Rectal smooth muscle tissue (tissue), 1 donor: ENCODE data around the gene LCTL.

Experiments
- H3K27ac ChIP-seq: one replicate; pipeline ENCODE4 v1.7.0; 2013; ENCODE audit warnings: low read depth, low read length, inconsistent platforms
- H3K27me3 ChIP-seq: one replicate; pipeline ENCODE4 v1.7.0; 2013; ENCODE audit warnings: low read length; ENCODE audit not compliant: control insufficient read depth, insufficient read depth
- H3K36me3 ChIP-seq: one replicate; pipeline ENCODE4 v1.7.0; 2013; ENCODE audit warnings: low read length; ENCODE audit not compliant: control insufficient read depth, insufficient read depth
- H3K4me1 ChIP-seq: one replicate; pipeline ENCODE4 v1.7.0; 2013; ENCODE audit warnings: low read length; ENCODE audit not compliant: control insufficient read depth, insufficient read depth
- H3K4me3 ChIP-seq: one replicate; pipeline ENCODE4 v1.7.0; 2013; ENCODE audit warnings: low read length
- H3K9ac ChIP-seq: one replicate; pipeline ENCODE4 v1.7.0; 2013; ENCODE audit warnings: low read length

LCTL gene

DNA sequence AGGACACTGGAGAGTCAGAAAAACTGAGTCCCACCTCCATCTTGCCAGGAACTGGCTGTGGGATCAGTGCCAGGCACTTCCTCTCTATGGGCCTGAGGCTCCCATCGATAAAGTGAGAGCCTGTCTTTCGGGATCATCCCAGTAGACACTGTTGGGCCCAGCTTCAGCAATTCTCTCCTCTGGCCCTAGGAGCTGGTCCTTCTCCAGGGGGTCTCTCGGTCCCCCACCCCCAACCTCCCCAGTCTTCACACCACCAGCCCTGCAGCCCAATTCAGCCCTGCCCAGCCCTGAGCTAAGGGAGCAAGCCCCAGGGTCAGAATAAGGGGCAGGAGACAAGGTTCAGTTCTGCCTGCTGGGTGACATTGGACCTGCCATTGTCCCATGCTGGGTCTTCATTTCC, 4.5 kb upstream of the LCTL start:
- no peak overlapping the region for H3K27ac ChIP-seq
- H3K4me3 ChIP-seq: no peak overlapping the region
- H3K9ac ChIP-seq: no peak overlapping the region
- H3K4me1 ChIP-seq: no peaks in the 10 kb centered on the region
- H3K27me3 ChIP-seq: no peaks in the 10 kb centered on the region
- no peaks in the 10 kb centered on the region for H3K36me3 ChIP-seq

DNA sequence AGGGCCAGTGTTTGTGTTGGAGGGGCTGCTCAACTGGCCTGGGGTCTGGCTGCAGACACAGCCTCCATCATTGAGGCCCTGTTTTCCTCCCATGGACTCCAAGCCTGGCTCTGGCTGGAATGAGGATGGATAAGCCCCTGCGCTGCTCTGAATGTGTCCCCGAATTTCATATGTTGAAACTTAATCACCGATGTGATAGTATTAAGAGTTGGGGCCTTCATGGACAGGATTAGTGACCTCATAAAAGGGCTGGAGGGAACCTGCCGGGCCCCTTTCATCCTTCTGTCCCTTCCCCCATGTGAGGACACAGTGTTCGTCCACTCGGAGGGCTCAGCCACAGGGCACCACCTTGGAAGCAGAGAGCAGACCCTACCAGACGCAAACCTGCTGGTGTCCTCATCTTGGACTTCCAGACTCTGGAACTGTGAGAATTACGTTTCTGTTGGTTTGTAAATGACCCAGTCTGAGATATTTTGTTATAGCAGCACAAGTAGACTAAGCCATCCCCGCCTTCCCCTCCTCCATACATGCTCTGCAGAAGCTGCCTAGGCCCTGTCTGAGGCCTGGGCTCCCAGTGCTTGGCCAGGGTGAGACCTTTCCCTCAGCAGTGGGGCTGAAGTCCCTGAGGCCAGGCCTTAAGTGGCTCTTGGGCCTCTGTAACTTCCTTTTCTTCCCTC, 3.8 kb upstream of the LCTL start:
- H3K4me3 ChIP-seq: no peak overlapping the region
- no peaks in the 10 kb centered on the region for H3K36me3 ChIP-seq

DNA sequence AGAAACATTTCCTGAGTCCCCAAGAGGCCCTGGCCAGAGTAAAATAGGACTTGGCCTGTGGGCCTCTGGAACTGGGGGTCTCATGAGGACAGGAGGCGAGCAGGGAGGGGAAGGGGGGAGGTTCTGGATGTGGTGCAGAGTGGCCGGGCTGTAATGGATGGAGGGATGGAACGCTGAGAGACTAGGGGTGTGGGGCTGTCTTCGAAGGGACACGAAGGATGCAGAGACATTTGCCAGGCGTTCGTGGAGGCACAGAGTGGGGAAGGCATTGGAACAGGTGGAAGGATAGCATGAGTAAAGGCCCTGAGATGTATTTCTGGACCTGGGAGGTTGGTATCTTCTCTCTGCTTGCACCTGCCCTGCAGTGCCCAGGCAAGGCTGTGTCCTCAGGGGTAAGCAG, 2.1 kb upstream of the LCTL start:
- no peak overlapping the region for H3K4me3 ChIP-seq
- H3K9ac ChIP-seq: no peak overlapping the region
- H3K27me3 ChIP-seq: no peaks in the 10 kb centered on the region
- no peaks in the 10 kb centered on the region for H3K36me3 ChIP-seq
- no peak overlapping the region for H3K27ac ChIP-seq
- H3K4me1 ChIP-seq: no peaks in the 10 kb centered on the region

More for the DNA sequence above, 3.8 kb upstream of the LCTL start:
- Histone ChIP-seq H3K27me3 (no peaks in the 10 kb centered on the region), H3K27ac (no peak overlapping the region), H3K4me1 (no peaks in the 10 kb centered on the region), H3K9ac (no peak overlapping the region)

DNA sequence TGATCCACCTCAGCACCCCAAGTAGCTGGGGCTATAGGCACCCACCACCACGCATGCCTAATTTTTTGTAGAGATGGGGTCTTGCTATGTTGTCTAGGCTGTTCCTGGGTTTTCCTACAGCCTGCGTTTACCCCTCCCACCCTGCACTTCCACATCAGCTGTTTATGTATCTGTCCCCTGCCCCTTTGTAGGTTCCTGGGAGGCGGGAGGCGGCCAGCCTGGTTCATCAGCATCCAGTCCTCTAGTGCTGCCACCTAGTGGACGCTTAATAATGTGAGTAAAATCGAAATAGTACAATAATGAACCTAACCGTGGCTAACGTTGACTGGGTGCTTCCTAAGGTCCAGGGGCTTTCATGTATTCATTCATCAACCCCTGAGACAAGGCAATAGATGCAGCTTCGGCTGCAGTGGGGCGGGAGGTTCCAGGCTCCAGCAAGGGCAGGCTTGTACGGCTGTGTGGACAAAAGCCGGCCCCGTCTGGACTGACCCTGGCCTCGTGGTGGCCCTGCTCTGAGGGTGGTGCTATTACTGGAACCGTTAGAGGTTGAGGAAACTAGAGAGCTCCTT, 1.2 kb upstream of the LCTL start:
- H3K27me3 ChIP-seq: no peaks in the 10 kb centered on the region
- no peak overlapping the region for H3K27ac ChIP-seq
- no peaks in the 10 kb centered on the region for H3K36me3 ChIP-seq
- H3K4me1 ChIP-seq: no peaks in the 10 kb centered on the region
- H3K4me3 ChIP-seq: no peak overlapping the region
- no peak overlapping the region for H3K9ac ChIP-seq

DNA sequence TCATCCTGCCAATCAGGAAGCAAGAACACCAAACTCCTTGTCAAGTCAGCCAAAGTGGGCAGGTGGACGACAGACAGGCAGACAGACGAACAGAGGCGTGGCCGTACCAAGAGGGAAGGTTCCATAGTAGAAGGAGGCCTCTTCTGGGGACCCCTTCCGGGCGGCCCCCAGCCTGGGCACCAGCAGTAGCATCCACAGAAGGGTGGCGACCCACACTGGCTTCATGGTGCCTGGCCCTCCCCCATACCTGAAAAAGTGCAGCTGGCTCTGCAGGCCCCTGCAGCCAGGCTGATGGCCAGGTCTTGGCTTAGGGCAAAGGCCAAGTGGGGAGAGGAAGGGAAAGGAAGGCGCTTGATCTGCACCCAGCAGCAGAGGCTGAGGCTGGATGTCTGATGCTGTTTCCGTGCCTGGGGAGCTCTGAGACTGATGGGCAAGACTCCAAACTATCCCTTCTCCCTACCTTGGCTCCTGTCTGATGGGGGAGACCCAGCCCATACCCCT, 607 bp downstream of the LCTL start:
- H3K4me3 ChIP-seq: no peak overlapping the region
- H3K27me3 ChIP-seq: no peaks in the 10 kb centered on the region
- no peaks in the 10 kb centered on the region for H3K4me1 ChIP-seq
- no peaks in the 10 kb centered on the region for H3K36me3 ChIP-seq
- H3K27ac ChIP-seq: no peak overlapping the region
- no peak overlapping the region for H3K9ac ChIP-seq

DNA sequence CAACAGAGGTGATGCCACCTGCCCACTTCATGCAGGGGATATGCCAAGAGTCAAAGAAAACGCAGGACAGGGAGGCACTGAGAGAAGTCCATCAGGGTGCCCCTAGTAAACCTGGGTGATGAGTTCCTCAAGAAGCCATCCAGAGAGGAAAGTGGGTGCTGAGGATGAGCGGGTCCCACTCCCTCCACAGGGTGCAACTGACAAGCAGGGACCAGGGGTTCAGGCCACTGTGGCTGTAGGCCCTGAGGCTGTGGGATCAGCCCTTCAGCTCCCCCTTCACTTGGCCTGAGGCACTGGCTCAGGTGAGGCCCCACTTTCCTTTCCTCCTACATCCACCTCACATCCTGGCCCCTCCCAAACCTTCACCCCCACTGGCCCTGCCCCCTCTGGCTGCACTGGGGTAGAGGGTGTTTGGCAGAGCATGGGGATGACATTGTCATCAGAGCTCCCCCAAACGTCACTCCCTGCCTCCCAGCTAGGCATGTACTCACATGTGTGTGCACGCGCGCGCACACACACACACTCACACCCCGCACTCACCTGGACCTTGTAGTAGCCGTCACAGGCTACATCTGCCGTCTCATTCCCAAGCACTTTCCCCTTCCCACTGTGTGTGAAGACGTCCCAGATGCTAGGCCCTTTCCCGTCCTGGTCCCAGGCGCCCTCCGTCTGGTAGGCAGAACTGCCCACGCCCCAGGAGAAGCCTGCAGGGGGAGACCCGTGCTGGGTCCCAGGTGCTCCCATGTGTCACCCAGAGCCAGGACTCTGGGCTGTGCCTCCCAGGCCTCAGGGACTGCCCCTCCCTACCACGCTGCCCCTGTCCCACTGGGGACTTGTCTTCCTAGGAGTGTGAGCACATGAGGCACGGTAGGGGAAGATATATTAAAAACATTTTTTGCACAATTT, 1.4 kb downstream of the LCTL start:
- Histone ChIP-seq H3K4me1 (no peaks in the 10 kb centered on the region), H3K27me3 (no peaks in the 10 kb centered on the region), H3K9ac (no peak overlapping the region), H3K4me3 (no peak overlapping the region), H3K27ac (no peak overlapping the region), H3K36me3 (no peaks in the 10 kb centered on the region)

DNA sequence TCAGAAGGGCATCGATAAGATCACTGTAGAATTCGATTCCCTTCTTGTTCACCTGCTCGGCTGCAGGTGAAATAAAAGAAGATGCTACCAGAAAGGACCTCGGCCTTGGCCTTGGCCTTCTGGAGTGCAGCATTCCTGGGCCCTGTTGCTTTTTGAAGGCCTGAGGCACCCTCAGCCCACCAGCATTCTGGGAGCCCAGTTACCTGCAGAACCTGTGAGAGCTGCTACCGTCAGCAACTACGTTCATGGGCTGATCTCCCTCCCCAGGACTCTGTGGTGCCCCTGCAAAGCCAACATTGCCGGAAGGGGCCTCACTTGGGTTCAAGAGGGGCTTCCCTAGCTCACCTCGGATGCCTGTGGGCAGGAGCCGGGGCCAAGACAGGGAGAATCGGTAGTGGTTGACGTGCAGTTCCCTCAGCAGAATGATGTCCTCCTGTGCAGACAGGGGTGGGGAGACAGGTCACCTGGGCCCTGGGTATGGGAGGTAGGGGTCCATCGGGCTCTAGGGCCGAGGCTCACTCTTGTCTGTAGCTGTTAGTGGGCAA, 2.2 kb downstream of the LCTL start:
- Histone ChIP-seq H3K27ac (no peak overlapping the region), H3K27me3 (no peaks in the 10 kb centered on the region), H3K4me3 (no peak overlapping the region), H3K4me1 (no peaks in the 10 kb centered on the region), H3K36me3 (no peaks in the 10 kb centered on the region), H3K9ac (no peak overlapping the region)

DNA sequence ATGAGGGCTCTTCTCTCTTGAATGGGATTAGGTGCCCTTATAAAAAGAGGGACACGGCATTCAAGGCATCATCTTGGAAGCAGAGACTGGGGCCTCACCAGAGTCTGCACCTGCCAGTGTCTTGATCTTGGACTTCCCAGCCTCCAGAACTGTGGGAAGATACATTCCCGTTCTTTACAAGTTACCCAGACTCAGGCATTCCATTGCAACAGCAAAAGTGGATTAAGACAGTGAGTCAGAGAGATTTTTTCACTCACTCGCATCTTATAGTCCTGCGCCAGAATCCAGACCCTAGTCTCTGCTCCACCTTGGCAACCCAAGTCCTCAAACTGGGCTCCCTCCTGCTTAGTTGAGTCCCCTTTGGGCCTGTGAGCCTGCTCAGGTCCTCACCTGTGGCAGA, 2.7 kb downstream of the LCTL start:
- H3K27me3 ChIP-seq: no peaks in the 10 kb centered on the region
- no peak overlapping the region for H3K27ac ChIP-seq
- H3K4me1 ChIP-seq: no peaks in the 10 kb centered on the region
- no peaks in the 10 kb centered on the region for H3K36me3 ChIP-seq
- no peak overlapping the region for H3K4me3 ChIP-seq
- H3K9ac ChIP-seq: no peak overlapping the region

DNA sequence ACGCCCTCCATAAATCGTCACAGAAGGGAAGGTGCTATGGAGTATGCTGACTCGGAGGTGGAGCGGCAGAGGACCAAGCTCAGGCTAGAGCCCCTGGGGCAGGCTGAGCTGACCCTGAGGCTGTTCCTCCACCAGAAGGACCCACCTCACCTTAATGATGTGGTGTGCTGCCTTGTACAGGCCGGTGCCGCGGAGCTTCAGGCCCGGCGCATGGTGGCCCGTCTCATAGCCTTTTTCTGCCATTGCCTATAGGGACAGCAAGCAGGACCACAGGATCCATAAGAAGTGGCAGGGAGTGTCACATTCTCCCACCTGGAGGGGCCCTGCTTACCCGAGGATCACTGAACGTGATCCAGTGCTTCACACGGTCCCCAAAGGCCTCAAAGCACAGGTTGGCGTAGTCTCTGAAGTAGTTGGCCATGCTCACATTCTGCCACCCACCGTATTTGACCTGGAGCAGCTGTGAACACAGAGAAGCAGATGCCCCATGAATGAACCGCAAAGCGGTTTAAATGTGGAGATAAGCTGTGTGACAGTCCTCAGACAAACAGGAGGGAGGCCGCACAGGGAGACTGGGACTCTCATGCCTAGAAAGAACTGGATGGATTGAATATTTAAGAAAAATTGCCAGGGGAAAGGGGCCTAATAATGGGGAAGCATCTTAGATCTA, 4.8 kb downstream of the LCTL start:
- H3K9ac ChIP-seq: no peak overlapping the region
- H3K36me3 ChIP-seq: no peaks in the 10 kb centered on the region
- H3K27ac ChIP-seq: no peak overlapping the region
- no peaks in the 10 kb centered on the region for H3K27me3 ChIP-seq
- no peak overlapping the region for H3K4me3 ChIP-seq
- no peaks in the 10 kb centered on the region for H3K4me1 ChIP-seq

DNA sequence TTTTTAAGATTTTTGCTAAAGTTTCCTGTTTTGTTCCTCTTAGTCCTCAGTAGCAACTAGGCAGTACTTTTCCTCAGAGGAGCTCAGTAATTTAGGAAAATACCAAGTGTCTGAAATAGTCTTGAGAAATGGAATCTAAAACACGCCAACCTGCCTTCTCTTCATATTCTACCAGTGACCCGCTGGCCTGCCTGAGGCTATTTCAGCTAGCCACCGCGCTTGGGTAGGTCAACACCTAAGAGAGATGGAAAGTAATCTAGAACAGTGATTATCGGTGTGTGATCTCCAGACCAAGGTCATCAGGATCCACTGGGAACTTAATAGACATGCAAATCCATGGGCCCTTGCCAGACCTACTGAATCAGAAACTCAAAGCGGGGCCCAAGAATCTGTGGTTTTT, 7.5 kb downstream of the LCTL start:
- Histone ChIP-seq H3K36me3 (no peaks in the 10 kb centered on the region), H3K9ac (no peak overlapping the region), H3K4me1 (no peaks in the 10 kb centered on the region), H3K4me3 (no peak overlapping the region), H3K27me3 (no peaks in the 10 kb centered on the region), H3K27ac (no peak overlapping the region)

DNA sequence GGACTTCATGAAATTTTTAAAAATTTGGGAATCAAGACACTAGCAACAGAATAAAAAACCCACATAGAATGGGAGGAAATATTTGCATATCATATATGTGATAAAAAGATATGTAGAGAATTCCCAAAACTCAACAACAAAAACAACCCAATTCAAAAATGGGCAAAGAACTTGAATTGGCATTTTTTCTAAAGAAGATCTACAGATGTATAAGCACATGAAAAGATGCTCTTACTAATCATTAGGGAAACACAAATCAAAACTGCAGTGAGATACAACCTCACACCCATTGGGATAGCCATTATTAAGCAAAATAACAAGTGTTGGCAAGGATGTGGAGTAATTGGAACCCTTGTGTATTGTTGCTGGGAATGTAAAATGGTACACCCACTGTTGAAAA, 10.1 kb downstream of the LCTL start:
- H3K9ac ChIP-seq: no peak overlapping the region
- no peaks in the 10 kb centered on the region for H3K36me3 ChIP-seq
- no peaks in the 10 kb centered on the region for H3K27me3 ChIP-seq
- no peaks in the 10 kb centered on the region for H3K4me1 ChIP-seq
- no peak overlapping the region for H3K4me3 ChIP-seq
- H3K27ac ChIP-seq: no peak overlapping the region

DNA sequence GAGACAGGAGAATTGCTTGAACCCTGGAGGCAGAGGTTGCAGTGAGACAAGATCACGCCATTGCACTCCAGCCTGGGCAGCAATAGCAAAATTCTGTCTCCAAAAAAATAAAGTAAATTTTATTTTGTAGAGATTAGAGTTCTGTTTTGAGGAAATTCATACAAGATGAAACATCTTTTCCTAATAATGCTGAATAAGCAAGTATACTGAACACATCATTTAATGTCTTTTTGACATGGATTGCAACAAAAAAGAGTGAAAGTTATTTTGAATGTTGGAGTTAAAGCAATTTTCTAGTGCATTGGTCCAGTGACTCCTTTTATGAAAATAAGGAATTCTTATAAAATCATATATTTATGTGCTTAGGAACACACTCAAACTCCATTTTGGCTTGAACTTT, 20.5 kb downstream of the LCTL start:
- H3K9ac ChIP-seq: no peak overlapping the region
- H3K4me1 ChIP-seq: no peaks in the 10 kb centered on the region
- no peak overlapping the region for H3K27ac ChIP-seq
- H3K27me3 ChIP-seq: no peaks in the 10 kb centered on the region
- peaks cover 2% of the 10 kb centered on the region for H3K36me3 ChIP-seq
- no peak overlapping the region for H3K4me3 ChIP-seq
